Myocyte (in vitro differentiated cells): ENCODE results near the gene CNTLN. TPM values are rescaled to one million over a fixed set of nuclear protein-coding genes. Genes with fewer than 3 reads are reported as not detected.
"Not testable (repeated sequence)": the region's sequence is repeated elsewhere in the genome, so short reads cannot be mapped to it uniquely, and the experiment has no call there.

Experiments
- DNase-seq: peaks from one replicate; pipeline ENCODE4 v3.0.0-alpha.2; 2012; ENCODE audit warnings: low read depth
- total RNA-seq: library from RNA; depleted of rRNA; stranded (reverse); fragments of >200 nt; gene quantifications from 2 replicates; pipeline ENCODE4 v1.2.3, GENCODE V29; 2014

The CNTLN gene
- total RNA-seq, 1 donor from 2014 or later = 7.4 TPM

GRCh38 chr9:17402309-17402708 is 267.5 kb downstream of the CNTLN start:
- peak; percentile 17 for DNase-seq

GRCh38 chr9:17403539-17403938 is 268.7 kb downstream of the CNTLN start:
- DNase-seq = no peak

GRCh38 chr9:17414986-17415385 is 280.1 kb downstream of the CNTLN start:
- DNase-seq = no peak

GRCh38 chr9:17422994-17423680 is 288.3 kb downstream of the CNTLN start:
- no peak for DNase-seq

- DNase-seq = no peak
Measured at GRCh38 chr9:17423681-17424011, 288.8 kb downstream of the CNTLN start.

- no peak for DNase-seq
Measured at GRCh38 chr9:17425384-17425783, 290.5 kb downstream of the CNTLN start.

GRCh38 chr9:17433526-17433925 is 298.7 kb downstream of the CNTLN start:
- DNase-seq = no peak

- DNase-seq = no peak
Measured at GRCh38 chr9:17436854-17437253, 302.0 kb downstream of the CNTLN start.

GRCh38 chr9:17437813-17438212 is 303.0 kb downstream of the CNTLN start:
- DNase-seq = no peak

GRCh38 chr9:17445126-17445525 is 310.3 kb downstream of the CNTLN start:
- DNase-seq = not testable (repeated sequence)

- DNase-seq = no peak
Measured at GRCh38 chr9:17453751-17454150, 318.9 kb downstream of the CNTLN start.

- peak; percentile 65 for DNase-seq
Measured at GRCh38 chr9:17462869-17463464, 328.1 kb downstream of the CNTLN start.

- no peak for DNase-seq
Measured at GRCh38 chr9:17470036-17470813, 335.4 kb downstream of the CNTLN start.

- no peak for DNase-seq
Measured at GRCh38 chr9:17472126-17472525, 337.3 kb downstream of the CNTLN start.

GRCh38 chr9:17476401-17476800 is 341.6 kb downstream of the CNTLN start:
- no peak for DNase-seq

GRCh38 chr9:17477816-17478215 is 343.0 kb downstream of the CNTLN start:
- DNase-seq = peak; percentile 66

- no peak for DNase-seq
Measured at GRCh38 chr9:17480966-17481365, 346.1 kb downstream of the CNTLN start.

- DNase-seq = no peak
Measured at GRCh38 chr9:17481565-17481964, 346.7 kb downstream of the CNTLN start.

GRCh38 chr9:17484906-17485305 is 350.1 kb downstream of the CNTLN start:
- DNase-seq = no peak

GRCh38 chr9:17486396-17486795 is 351.6 kb downstream of the CNTLN start:
- DNase-seq = no peak

- no peak for DNase-seq
Measured at GRCh38 chr9:17487467-17487866, 352.6 kb downstream of the CNTLN start.

- no peak for DNase-seq
Measured at GRCh38 chr9:17488662-17489061, 353.8 kb downstream of the CNTLN start.

GRCh38 chr9:17490110-17490509 is 355.3 kb downstream of the CNTLN start:
- no peak for DNase-seq
